HepG2 (cell line): Measurements from ENCODE around the gene CACNG5. TPM values are rescaled to one million over a fixed set of nuclear protein-coding genes. Genes with fewer than 3 reads are reported as not detected.
A peak's percentile ranks its signal among the peaks of the same experiment; 100 is the strongest.

Experiments used
- ATAC-seq: fragments of 200-7000 bp; cut with Tn5 transposase; 3 replicates; pipeline ENCODE4 v1.9.1; 2020; ENCODE audit warnings: mild to moderate bottlenecking, moderate library complexity
- BruUV-seq: library from RNA; stranded (reverse); fragments of 400-500 nt; replicated peaks from 2 replicates; lab custom pipeline; 2021; lab: Mats Ljungman, UMichigan
- CTCF ChIA-PET: fragments of 300-600 bp; formaldehyde crosslinking; extraction: SDS; loops from one replicate; lab custom pipeline; 2021; ENCODE audit warnings: low total read pairs, inconsistent platforms, low intra/inter-chr PET ratio; lab: Yijun Ruan, JAX
- POLR2A ChIA-PET: fragments of 350-600 bp; sonication (Branson Sonifier 250); formaldehyde crosslinking; loops from one replicate; lab custom pipeline; 2020; ENCODE audit warnings: antibody characterized with exemption, inconsistent platforms; lab: Yijun Ruan, JAX
- DNase-seq: peaks from one replicate; pipeline ENCODE4 v3.0.0-alpha.2; 2015; ENCODE audit warnings: low spot score
- FAIRE-seq: peaks from 3 replicates; lab custom pipeline; 2011; peaks lifted over from hg19 to GRCh38; lab: Jason Lieb, UNC
- H2AFZ ChIP-seq: one replicate; pipeline ENCODE4 v1.6.1; 2011; ENCODE audit warnings: low read length, inconsistent platforms
- H3K27ac ChIP-seq: fragments of 300-600 bp; 3 replicates; pipeline ENCODE4 v1.8.0; 2011; ENCODE audit warnings: mixed run types, mild to moderate bottlenecking, mixed read lengths, low read length, inconsistent platforms; ENCODE audit not compliant: insufficient read depth; ENCODE audit errors: extremely low read length
- H3K27me3 ChIP-seq, 2 experiments: fragments of 200-600 bp in 1 of 2; 2 replicates in 1 of 2; 3 replicates in 1 of 2; pipeline versions ENCODE4 v1.6.0 to v1.8.0; 2011; ENCODE audit warnings: low read length in 2 of 2, mild to moderate bottlenecking in 2 of 2, moderate library complexity in 2 of 2, inconsistent platforms in 1 of 2; ENCODE audit not compliant: insufficient read depth in 2 of 2, control insufficient read depth in 1 of 2
- H3K36me3 ChIP-seq, 2 experiments: fragments of 200-600 bp in 1 of 2; replicated peaks in 1 of 2; 2 replicates in 1 of 2; 3 replicates in 1 of 2; pipeline versions ENCODE4 v1.5.1 to v1.8.0; 2011; ENCODE audit warnings: low read length in 2 of 2, inconsistent platforms in 1 of 2; ENCODE audit not compliant: insufficient read depth in 2 of 2, control insufficient read depth in 1 of 2
- H3K4me1 ChIP-seq: 2 replicates; pipeline ENCODE4 v1.5.1; 2012; ENCODE audit warnings: low read length, inconsistent platforms; ENCODE audit not compliant: insufficient read depth
- H3K4me2 ChIP-seq: 2 replicates; pipeline ENCODE4 v1.6.0; 2011; ENCODE audit warnings: low read depth, low read length, inconsistent platforms
- H3K4me3 ChIP-seq, 3 experiments: fragments of 200-600 bp in 1 of 3; sonication (generic), shearing (Covaris generic) in 1 of 3; replicated peaks in 1 of 3; 2 replicates each; pipeline ENCODE4 v1.5.1; 2011 to 2016; ENCODE audit warnings: low read length in 3 of 3, inconsistent platforms in 2 of 3, low read depth in 2 of 3, mild to moderate bottlenecking in 2 of 3, control low read depth in 1 of 3, mixed read lengths in 1 of 3; ENCODE audit not compliant: insufficient read depth in 1 of 3
- H3K79me2 ChIP-seq: one replicate; pipeline ENCODE4 v1.6.1; 2011; ENCODE audit warnings: low read length, inconsistent platforms; ENCODE audit not compliant: insufficient read depth
- H3K9ac ChIP-seq: 2 replicates; pipeline ENCODE4 v1.6.0; 2011; ENCODE audit warnings: mild to moderate bottlenecking, low read depth, low read length, inconsistent platforms; ENCODE audit not compliant: insufficient read depth
- H3K9me3 ChIP-seq: 2 replicates; pipeline ENCODE4 v1.5.1; 2012; ENCODE audit warnings: mild to moderate bottlenecking, low read length
- H4K20me1 ChIP-seq: 2 replicates; pipeline ENCODE4 v1.6.0; 2011; ENCODE audit warnings: inconsistent platforms, mild to moderate bottlenecking, low read length, moderate library complexity; ENCODE audit not compliant: insufficient read depth
- ATF7 ChIP-seq, 2 experiments: fragments of 450-650 bp in 1 of 2; sonication (generic) in 1 of 2; formaldehyde crosslinking in 1 of 2; IDR thresholded peaks; 2 replicates each; pipeline versions ENCODE4 v1.4.0 to v1.6.1; 2016 to 2020; ENCODE audit warnings: antibody characterized with exemption in 1 of 2, mild to moderate bottlenecking in 1 of 2, missing genetic modification reagents in 1 of 2
- HMG20A ChIP-seq: IDR thresholded peaks from 2 replicates; pipeline ENCODE4 v1.6.1; 2016; ENCODE audit warnings: borderline replicate concordance
- NBN ChIP-seq: fragments of 450-650 bp; conservative IDR thresholded peaks from 2 replicates; pipeline ENCODE4 v1.6.1; 2017
- NR2C2 ChIP-seq: sonication (generic); formaldehyde crosslinking; IDR thresholded peaks from 2 replicates; pipeline ENCODE4 v1.4.0; 2020; ENCODE audit warnings: missing genetic modification reagents, mild to moderate bottlenecking, moderate library complexity, borderline replicate concordance
- RFXAP ChIP-seq: sonication (generic); formaldehyde crosslinking; IDR thresholded peaks from 2 replicates; pipeline ENCODE4 v1.4.0; 2020; ENCODE audit warnings: missing genetic modification reagents, borderline replicate concordance
- UBTF ChIP-seq: sonication (generic); formaldehyde crosslinking; IDR thresholded peaks from 2 replicates; pipeline ENCODE4 v1.4.0; 2020; ENCODE audit warnings: mild to moderate bottlenecking, missing genetic modification reagents
- ZMYM3 ChIP-seq: sonication (generic); formaldehyde crosslinking; IDR thresholded peaks from 2 replicates; pipeline ENCODE4 v1.5.1; 2020; ENCODE audit warnings: mild to moderate bottlenecking, missing genetic modification reagents
- ZNF3 ChIP-seq: IDR thresholded peaks from 2 replicates; pipeline ENCODE4 v1.7.0; 2017; ENCODE audit warnings: inconsistent platforms
- ZNF329 ChIP-seq: sonication (generic); formaldehyde crosslinking; IDR thresholded peaks from 2 replicates; pipeline ENCODE4 v1.9.0; 2021; ENCODE audit warnings: low read depth, mild to moderate bottlenecking, missing genetic modification reagents
- ZNF503 ChIP-seq: sonication (generic); formaldehyde crosslinking; IDR thresholded peaks from 2 replicates; pipeline ENCODE4 v1.4.0; 2020; ENCODE audit warnings: missing genetic modification reagents
- ZNF770 ChIP-seq: sonication (generic); formaldehyde crosslinking; IDR thresholded peaks from 2 replicates; pipeline ENCODE4 v1.5.0; 2020; ENCODE audit warnings: mild to moderate bottlenecking, missing genetic modification reagents
- WGBS: methylation state at CpG from one replicate; pipeline ENCODE4 v1.1.6; 2017; ENCODE audit warnings: low lambda C conversion rate; 5-methylcytosine and 5-hydroxymethylcytosine counted together
- in situ Hi-C: cut with HindIII; loops from 2 replicates; pipeline ENCODE4 v1.10.0; 2017; ENCODE audit warnings: low pct_unique_long_range_greater_than_20kb; ENCODE audit not compliant: extremely low pct_ligation_motif_present
- intact Hi-C: fragments of 100-400 bp; cut with micrococcal nuclease; formaldehyde crosslinking; loops from one replicate; pipeline ENCODE4 v1.10.0; 2022; ENCODE audit not compliant: unreplicated experiment
- polyA plus RNA-seq, 8 experiments: library from polyadenylated mRNA; depleted of rRNA in 3 of 8; stranded (reverse) in 7 of 8; unstranded in 1 of 8; fragments of >200 nt; fragmentation: Illumina TruSeq in 4 of 8; extraction: Trizol in 4 of 8; gene quantifications; 2 replicates each; pipeline versions ENCODE4 v1.2.1 to v1.2.3, GENCODE V29; 2011 to 2016; ENCODE audit warnings: low read depth in 4 of 8, missing spikeins in 1 of 8, mixed read lengths in 1 of 8; ENCODE audit not compliant: insufficient read depth in 1 of 8
- total RNA-seq, 5 experiments: library from RNA; depleted of rRNA; stranded (reverse); fragments of >200 nt; fragmentation: Illumina TruSeq; extraction: Trizol; gene quantifications; 2 replicates each; pipeline ENCODE4 v1.2.3, GENCODE V29; 2016; ENCODE audit warnings: low read depth in 1 of 5

CACNG5 gene
- total and polyA plus RNA-seq, 2 of the 13 experiments (the other 11 are each of a cell fraction or from before 2014, with no cell fraction given), result not detected

GRCh38 chr17:66809408-66809807 lies 25.5 kb upstream of the CACNG5 start:
- no peak overlapping the region for H2AFZ ChIP-seq
- BruUV-seq, result no TSS peak

GRCh38 chr17:66810951-66811682 lies 23.8 kb upstream of the CACNG5 start:
- ATAC-seq, result no peak
- no peak for FAIRE-seq
- no peak overlapping the region for H3K4me3 ChIP-seq
- H3K27me3 ChIP-seq, result no peaks in the 10 kb centered on the region
- H3K79me2 ChIP-seq, result no peaks in the 10 kb centered on the region
- H3K36me3 ChIP-seq, result 0 out of 5 replicates have a peak, but pooled peaks cover 0 to under 1% of the 10 kb centered on the region in 2 experiments
- H4K20me1 ChIP-seq, result no peaks in the 10 kb centered on the region
- no peak for DNase-seq
- CTCF ChIA-PET, result no interaction called here
- no peak overlapping the region for H2AFZ ChIP-seq
- BruUV-seq, result no TSS peak
- intact Hi-C loops (no loop called here), in situ Hi-C loops (no loop called here)
- WGBS, result 73% methylated on average over 12 of the region's 12 CpGs
- H3K27ac ChIP-seq, result no peak overlapping the region
- peaks cover 33% of the 10 kb centered on the region for H3K4me1 ChIP-seq
- H3K9ac ChIP-seq, result no peak overlapping the region
- no peaks in the 10 kb centered on the region for H3K9me3 ChIP-seq
- POLR2A ChIA-PET, result no interaction called here
- H3K4me2 ChIP-seq, result no peak overlapping the region
- peak; percentile 91 for TF ChIP-seq ZNF770 (CRISPR knock-in tag)
- TF ChIP-seq HMG20A (CRISPR knock-in tag), result no peak
- no peak for TF ChIP-seq ZNF503 (CRISPR knock-in tag)
- 0 out of 2 replicates have a peak, but pooled peaks have one; percentile 36 for TF ChIP-seq RFXAP
- no peak for TF ChIP-seq NR2C2 (CRISPR knock-in tag)
- no peak for TF ChIP-seq UBTF (CRISPR knock-in tag)
- TF ChIP-seq ATF7 (IDR thresholded peaks at IDR 0.05), result peak; percentile 90
- no peak for TF ChIP-seq ATF7 (CRISPR knock-in tag; IDR thresholded peaks at IDR 0.05)
- TF ChIP-seq ZNF3 (CRISPR knock-in tag), result 0 out of 2 replicates have a peak, but pooled peaks have one; percentile 26
- peak; percentile 62 for TF ChIP-seq ZMYM3

More at GRCh38 chr17:66809408-66809807, 25.5 kb upstream of the CACNG5 start:
- H3K79me2 ChIP-seq, result no peaks in the 10 kb centered on the region
- ChIA-PET POLR2A (no interaction called here), CTCF (no interaction called here)
- intact Hi-C loops, result no loop called here
- in situ Hi-C loops, result no loop called here
- TF ChIP-seq ZNF329 (CRISPR knock-in tag) (peak; percentile 94), NBN (no peak)
- no peak for DNase-seq
- no peaks in the 10 kb centered on the region for H3K9me3 ChIP-seq
- no peak overlapping the region for H3K4me3 ChIP-seq
- no peak for FAIRE-seq
- H3K27ac ChIP-seq, result no peak overlapping the region
- H3K4me1 ChIP-seq, result peaks cover 33% of the 10 kb centered on the region
- ATAC-seq, result no peak
- peaks cover 0 to 1% of the 10 kb centered on the region in 2 experiments; a peak in 1 of 5 replicates for H3K36me3 ChIP-seq
- no peak overlapping the region for H3K9ac ChIP-seq
- 65% methylated on average over 5 of the region's 5 CpGs for WGBS
- H3K4me2 ChIP-seq, result no peak overlapping the region
- no peaks in the 10 kb centered on the region for H3K27me3 ChIP-seq
- no peaks in the 10 kb centered on the region for H4K20me1 ChIP-seq
